ENCODE data around the gene METTL25B. TPM values are rescaled to one million over a fixed set of nuclear protein-coding genes. Genes with fewer than 3 reads are reported as not detected.
A peak's percentile ranks its signal among the peaks of the same experiment; 100 is the strongest.

METTL25B gene
- total and polyA plus RNA-seq, 2 of the 4 experiments (the other 2 are of a cell fraction): 2.3 to 10.1 TPM

DNA sequence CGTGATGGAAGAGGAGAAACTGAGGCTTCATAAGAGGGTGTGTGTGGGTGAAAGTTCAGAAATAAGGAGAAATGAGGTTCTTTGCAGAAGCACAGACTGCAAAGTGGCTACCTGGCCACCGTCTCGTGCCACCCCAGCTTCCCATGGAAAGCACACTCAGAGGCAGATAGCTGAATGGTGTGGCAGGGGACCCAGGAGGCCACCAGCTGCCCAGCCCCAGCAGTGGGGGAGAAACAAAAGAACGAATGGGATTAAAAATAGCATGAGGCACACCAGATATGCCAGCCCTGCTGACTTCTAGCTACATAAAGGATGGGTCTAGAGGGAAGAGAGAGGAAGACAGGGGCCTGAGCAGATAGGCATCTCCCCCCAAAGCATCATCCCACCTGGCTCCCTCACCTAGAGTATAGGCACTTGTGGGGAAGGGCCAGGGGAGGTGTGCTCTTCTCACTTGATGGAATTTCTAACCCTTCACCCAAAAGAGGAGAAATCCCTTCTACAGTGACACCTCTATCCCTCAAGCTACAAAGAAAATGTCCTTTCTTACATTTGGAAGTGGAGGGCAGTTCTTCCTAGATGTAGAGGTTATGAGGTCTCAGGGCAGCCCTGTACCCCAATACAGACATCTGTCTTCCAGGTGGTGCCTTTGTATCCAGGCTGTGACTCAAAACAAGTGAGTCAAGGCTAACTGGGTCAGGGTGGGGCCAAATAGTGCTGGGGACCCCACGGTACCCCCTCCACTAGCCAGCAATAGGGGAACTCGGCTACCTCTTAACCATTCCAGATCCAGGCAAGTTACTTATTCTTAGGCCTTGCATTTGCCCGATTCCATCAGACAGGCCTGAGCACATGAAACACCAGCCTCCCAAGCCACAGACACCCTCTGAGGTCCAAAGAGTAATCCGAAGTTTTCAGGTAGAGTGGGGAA is 19.7 kb downstream of the METTL25B start:
- Histone ChIP-seq H2AK5ac (ENCODE audit: low read depth, low read length) (peak overlapping the region; percentile 83), H4K91ac (ENCODE audit: insufficient read depth, low read depth, low read length) (peak overlapping the region; percentile 99), H3K27me3 (ENCODE audit: control insufficient read depth, insufficient read depth, low read length) (no peaks in the 10 kb centered on the region), H2AK9ac (replicated peaks; ENCODE audit: low read depth, low read length, poor library complexity) (peak overlapping the region; percentile 100), H3K23ac (ENCODE audit: low read depth, low read length) (peak overlapping the region; percentile 97), H2AFZ (replicated peaks; ENCODE audit: low read length, poor library complexity) (peak overlapping the region; percentile 79), H3K36me3 (ENCODE audit: control insufficient read depth, insufficient read depth, low read length) (peaks cover 16% of the 10 kb centered on the region), H3K9me1 (ENCODE audit: insufficient read depth, low read length) (peaks cover 25% of the 10 kb centered on the region; the same call in 1 of the 2 replicates), H2BK5ac (ENCODE audit: low read depth, low read length, poor library complexity, severe bottlenecking) (peak overlapping the region; percentile 98), H3K4me1 (ENCODE audit: control insufficient read depth, insufficient read depth, low read length) (peaks cover 34% of the 10 kb centered on the region), H4K20me1 (ENCODE audit: insufficient read depth, low read length) (0 out of 2 replicates have a peak, but pooled peaks cover 11% of the 10 kb centered on the region), H3K9ac (ENCODE audit: low read depth, low read length) (peak overlapping the region; percentile 78), H3K14ac (replicated peaks; ENCODE audit: low read depth, low read length) (peak overlapping the region; percentile 99), H3K4me2 (ENCODE audit: low read depth, low read length) (peak overlapping the region; percentile 93), H4K5ac (ENCODE audit: low read depth, low read length) (peak overlapping the region; percentile 90), H3K4ac (ENCODE audit: low read depth, low read length) (peak overlapping the region; percentile 98), H3K79me1 (ENCODE audit: low read depth in 1 of 2, low read length in 2 of 2) (peaks cover 16 to 69% of the 10 kb centered on the region in 2 experiments), H3K18ac (ENCODE audit: low read depth, low read length) (peak overlapping the region; percentile 74), H3K56ac (ENCODE audit: extremely low read depth, insufficient read depth, low read length) (peak overlapping the region; percentile 92), H3K4me3 (ENCODE audit: insufficient read depth, low read depth, low read length) (peak overlapping the region; percentile 34), H3K9me3 (ENCODE audit: control insufficient read depth, insufficient read depth, low read length) (no peaks in the 10 kb centered on the region), H3K27ac (ENCODE audit: insufficient read depth, low read length) (peak overlapping the region; percentile 95), H2BK15ac (ENCODE audit: low read depth, low read length) (peak overlapping the region; percentile 97), H4K8ac (ENCODE audit: low read depth in 2 of 2, low read length in 2 of 2) (peak overlapping the region; percentile 93 to 96), H2BK20ac (ENCODE audit: low read depth, low read length) (peak overlapping the region; percentile 74), H2BK120ac (ENCODE audit: low read depth, low read length) (peak overlapping the region; percentile 95)
- CTCF ChIA-PET: interaction anchor here (1.0 to 1.1 kb wide), 2 partner anchors 18 to 20 kb away, joined by 3 to 4 read pairs; partner anchors contain the start of gene METTL25B
- DNase-seq (no peak), ATAC-seq (ENCODE audit: low read depth) (no peak)
- TF ChIP-seq POLR2A (IDR thresholded peaks at IDR 0.05; ENCODE audit: low read depth, low read length): no peak
- TF ChIP-seq MXI1 (IDR thresholded peaks at IDR 0.05; ENCODE audit: borderline replicate concordance, low read depth, low read length): no peak
- TF ChIP-seq SMC3 (IDR thresholded peaks at IDR 0.05; ENCODE audit: low read depth, low read length): no peak
- no peak for TF ChIP-seq RFX5 (IDR thresholded peaks at IDR 0.05; ENCODE audit: low read depth, low read length)
- TF ChIP-seq BHLHE40 (IDR thresholded peaks at IDR 0.05; ENCODE audit: low read depth, low read length): no peak
- no peak for TF ChIP-seq FOS (IDR thresholded peaks at IDR 0.05; ENCODE audit: low read depth, low read length)
- TF ChIP-seq RAD21 (IDR thresholded peaks at IDR 0.05; ENCODE audit: low read length): no peak
- TF ChIP-seq, protein P1, sequence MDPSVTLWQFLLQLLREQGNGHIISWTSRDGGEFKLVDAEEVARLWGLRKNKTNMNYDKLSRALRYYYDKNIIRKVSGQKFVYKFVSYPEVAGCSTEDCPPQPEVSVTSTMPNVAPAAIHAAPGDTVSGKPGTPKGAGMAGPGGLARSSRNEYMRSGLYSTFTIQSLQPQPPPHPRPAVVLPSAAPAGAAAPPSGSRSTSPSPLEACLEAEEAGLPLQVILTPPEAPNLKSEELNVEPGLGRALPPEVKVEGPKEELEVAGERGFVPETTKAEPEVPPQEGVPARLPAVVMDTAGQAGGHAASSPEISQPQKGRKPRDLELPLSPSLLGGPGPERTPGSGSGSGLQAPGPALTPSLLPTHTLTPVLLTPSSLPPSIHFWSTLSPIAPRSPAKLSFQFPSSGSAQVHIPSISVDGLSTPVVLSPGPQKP (IDR thresholded peaks at IDR 0.05; ENCODE audit: borderline replicate concordance, low read depth, low read length): no peak
- TF ChIP-seq, protein P2, sequence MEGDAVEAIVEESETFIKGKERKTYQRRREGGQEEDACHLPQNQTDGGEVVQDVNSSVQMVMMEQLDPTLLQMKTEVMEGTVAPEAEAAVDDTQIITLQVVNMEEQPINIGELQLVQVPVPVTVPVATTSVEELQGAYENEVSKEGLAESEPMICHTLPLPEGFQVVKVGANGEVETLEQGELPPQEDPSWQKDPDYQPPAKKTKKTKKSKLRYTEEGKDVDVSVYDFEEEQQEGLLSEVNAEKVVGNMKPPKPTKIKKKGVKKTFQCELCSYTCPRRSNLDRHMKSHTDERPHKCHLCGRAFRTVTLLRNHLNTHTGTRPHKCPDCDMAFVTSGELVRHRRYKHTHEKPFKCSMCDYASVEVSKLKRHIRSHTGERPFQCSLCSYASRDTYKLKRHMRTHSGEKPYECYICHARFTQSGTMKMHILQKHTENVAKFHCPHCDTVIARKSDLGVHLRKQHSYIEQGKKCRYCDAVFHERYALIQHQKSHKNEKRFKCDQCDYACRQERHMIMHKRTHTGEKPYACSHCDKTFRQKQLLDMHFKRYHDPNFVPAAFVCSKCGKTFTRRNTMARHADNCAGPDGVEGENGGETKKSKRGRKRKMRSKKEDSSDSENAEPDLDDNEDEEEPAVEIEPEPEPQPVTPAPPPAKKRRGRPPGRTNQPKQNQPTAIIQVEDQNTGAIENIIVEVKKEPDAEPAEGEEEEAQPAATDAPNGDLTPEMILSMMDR (conservative IDR thresholded peaks at IDR 0.05; ENCODE audit: low read depth, low read length): no peak
- POLR2A ChIA-PET (ENCODE audit: unreplicated experiment): no interaction called here
- intact Hi-C loops (cut with micrococcal nuclease): no loop called here
- in situ Hi-C loops (cut with MboI; ENCODE audit: low sequenced_read_pairs): no loop called here
- no TSS peak for BruUV-seq (replicated peaks)
- dilution Hi-C loops (cut with HindIII; ENCODE audit: low sequenced_read_pairs, unreplicated experiment): no loop called here
- WGBS, 2 experiments (ENCODE audit: extremely low coverage in 2 of 2, insufficient read length in 1 of 2): 11% methylated on average over 1 of the region's 8 CpGs; no CpG with 5 or more reads in 1 of the 2 experiments

All from IMR-90 (cell line).